HAP-1 (cell line): ENCODE results near the gene FOXP1.
A peak's percentile ranks its signal among the peaks of the same experiment; 100 is the strongest.

Source experiments
- DNase-seq, 2 experiments: peaks; one replicate each; pipeline ENCODE4 v3.0.0-alpha.2; 2016 to 2020; ENCODE audit warnings: low spot score in 2 of 2
- H3K27me3 ChIP-seq: fragments of 250-450 bp; sonication (Bioruptor Pico); 2 replicates; pipeline ENCODE4 v1.5.1; 2020; ENCODE audit warnings: low read depth, mild to moderate bottlenecking, moderate library complexity
- H3K36me3 ChIP-seq: fragments of 250-450 bp; sonication (Bioruptor Pico); replicated peaks from 2 replicates; pipeline ENCODE4 v1.5.1; 2020; ENCODE audit warnings: mild to moderate bottlenecking
- H3K4me1 ChIP-seq: fragments of 250-450 bp; sonication (Bioruptor Pico); 2 replicates; pipeline ENCODE4 v1.5.1; 2020; ENCODE audit warnings: mild to moderate bottlenecking
- H3K4me3 ChIP-seq: fragments of 250-450 bp; sonication (Bioruptor Pico); 2 replicates; pipeline ENCODE4 v1.5.1; 2020; ENCODE audit warnings: mild to moderate bottlenecking, moderate library complexity
- H3K9me3 ChIP-seq: fragments of 250-450 bp; sonication (Bioruptor Pico); 2 replicates; pipeline ENCODE4 v1.5.1; 2020; ENCODE audit warnings: mild to moderate bottlenecking, moderate library complexity
- in situ Hi-C: fragments of 300-500 bp; cut with MboI; formaldehyde crosslinking; loops from 3 replicates; pipeline ENCODE4 v1.14.3; 2020; ENCODE audit warnings: low sequenced_read_pairs, inconsistent platforms, mixed read lengths

FOXP1 gene

DNA sequence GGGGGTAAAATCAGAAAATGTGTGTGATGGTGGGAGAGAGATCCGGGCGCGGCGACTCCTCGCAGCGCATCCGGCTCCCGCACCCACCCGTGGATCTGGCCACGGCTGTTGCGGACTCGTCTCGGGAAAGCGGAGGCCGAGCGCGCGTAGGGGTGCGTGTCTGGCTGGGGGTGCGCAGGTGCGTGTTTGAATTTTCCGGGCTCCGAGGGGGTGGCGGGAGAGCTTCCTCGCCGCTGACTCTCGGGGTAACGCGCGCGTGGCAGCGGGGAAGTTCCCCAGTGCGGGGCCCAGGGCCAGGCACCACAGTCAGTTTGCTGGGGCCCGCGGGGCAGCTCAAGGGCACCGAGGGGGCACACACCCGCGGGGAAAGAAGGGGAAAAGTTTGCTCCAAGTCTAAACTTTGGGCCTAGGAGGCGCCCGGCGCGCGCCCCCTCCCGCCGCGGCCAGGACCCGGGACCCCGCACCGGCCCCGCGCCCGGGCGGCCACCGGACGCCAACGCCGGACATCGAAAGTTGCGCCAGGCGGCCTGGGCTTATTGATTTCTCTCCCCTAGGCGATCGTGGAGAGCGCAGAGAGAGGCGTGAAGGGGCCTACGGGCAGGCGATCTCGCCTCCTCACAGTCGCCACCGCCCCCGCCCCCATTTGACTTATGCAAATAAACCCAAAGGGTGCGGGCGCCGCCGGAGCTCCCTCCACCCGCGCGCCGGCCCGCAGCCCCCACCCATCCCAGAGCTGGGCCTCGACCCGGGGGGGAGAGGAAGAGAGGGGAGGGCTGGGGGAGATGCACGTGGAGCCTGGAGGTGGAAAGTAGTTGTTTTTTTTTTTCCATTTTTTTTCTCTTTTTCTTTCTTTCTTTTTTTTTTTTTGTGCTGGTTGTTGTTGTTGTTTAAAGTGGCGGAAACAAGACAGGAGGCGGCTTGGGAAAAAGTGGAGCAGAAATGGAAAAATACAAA is 639 bp downstream of the FOXP1 start:
- DNase-seq, result peak; percentile 69 to 94
- Histone ChIP-seq H3K4me1 (peaks cover 46% of the 10 kb centered on the region), H3K36me3 (no peaks in the 10 kb centered on the region), H3K27me3 (no peaks in the 10 kb centered on the region), H3K4me3 (peak overlapping the region; percentile 64), H3K9me3 (no peaks in the 10 kb centered on the region)
- in situ Hi-C loops, result no loop called here

DNA sequence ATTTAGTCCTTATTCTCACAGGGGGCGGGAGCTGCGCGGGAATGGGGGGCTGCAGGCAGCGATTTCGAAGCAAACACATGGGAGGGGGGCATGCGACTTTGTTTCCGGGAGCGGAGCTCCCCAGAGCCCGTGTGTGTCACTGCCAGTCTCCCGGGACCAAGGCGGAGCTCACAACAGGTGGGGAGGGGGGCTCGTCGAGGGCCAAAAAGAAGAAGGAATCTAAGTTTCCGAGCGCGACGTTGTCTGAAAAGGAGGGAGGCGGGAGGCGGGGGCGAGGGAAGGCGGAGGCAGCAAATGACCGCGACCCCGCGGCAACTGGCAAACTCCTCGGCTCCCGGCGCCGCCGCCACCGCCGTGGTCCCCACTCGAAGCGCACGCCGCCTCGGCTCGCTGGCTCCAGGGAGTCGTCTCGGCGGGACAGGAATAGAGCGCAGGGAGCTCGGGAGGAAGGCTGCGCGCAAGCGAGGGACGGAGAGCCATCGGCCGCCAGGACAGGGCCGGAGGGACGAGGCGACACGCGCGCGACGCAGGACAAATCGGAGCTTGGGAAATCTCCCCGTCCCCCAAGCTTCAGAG is 1.4 kb downstream of the FOXP1 start:
- Histone ChIP-seq H3K4me3 (peak overlapping the region; percentile 64), H3K4me1 (peaks cover 45% of the 10 kb centered on the region), H3K27me3 (no peaks in the 10 kb centered on the region)

DNA sequence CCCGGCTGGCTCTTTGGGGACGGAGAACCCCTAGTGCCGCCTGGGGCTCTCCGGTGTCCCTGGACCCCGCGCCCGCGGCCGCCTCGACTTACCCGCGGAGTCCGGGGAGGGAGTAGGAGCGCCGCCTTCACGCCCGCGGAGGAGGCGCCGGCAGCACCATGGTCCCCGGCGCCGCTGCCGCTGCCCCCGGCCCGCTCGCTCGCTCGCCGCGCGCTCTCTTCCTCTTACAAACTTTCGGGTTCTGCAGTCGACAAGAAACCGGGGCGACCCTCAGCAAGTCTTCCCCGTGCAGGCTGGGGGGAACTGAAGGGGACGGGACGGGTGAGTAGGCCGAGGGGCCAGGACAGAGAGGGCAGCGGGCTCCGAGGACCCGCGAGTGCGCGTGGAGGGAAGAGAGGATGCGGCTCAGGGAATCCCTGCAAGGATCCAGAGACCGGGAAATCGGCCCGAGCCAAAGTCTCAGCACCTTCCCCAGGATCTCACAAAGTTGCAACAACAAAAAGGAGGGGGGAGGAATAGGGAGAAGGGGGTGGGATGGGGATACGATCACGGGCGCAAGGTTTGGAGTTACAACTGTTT is 2.0 kb downstream of the FOXP1 start:
- Histone ChIP-seq H3K9me3 (no peaks in the 10 kb centered on the region), H3K4me3 (peak overlapping the region; percentile 64), H3K36me3 (no peaks in the 10 kb centered on the region), H3K27me3 (no peaks in the 10 kb centered on the region), H3K4me1 (peaks cover 39% of the 10 kb centered on the region)
- DNase-seq, result peak in 1 of 2 experiments; percentile 60
- in situ Hi-C loops, result no loop called here

More for the DNA sequence above, 1.4 kb downstream of the FOXP1 start:
- Histone ChIP-seq H3K9me3 (no peaks in the 10 kb centered on the region), H3K36me3 (no peaks in the 10 kb centered on the region)
- in situ Hi-C loops, result no loop called here
- DNase-seq, result peak; percentile 74 to 86

DNA sequence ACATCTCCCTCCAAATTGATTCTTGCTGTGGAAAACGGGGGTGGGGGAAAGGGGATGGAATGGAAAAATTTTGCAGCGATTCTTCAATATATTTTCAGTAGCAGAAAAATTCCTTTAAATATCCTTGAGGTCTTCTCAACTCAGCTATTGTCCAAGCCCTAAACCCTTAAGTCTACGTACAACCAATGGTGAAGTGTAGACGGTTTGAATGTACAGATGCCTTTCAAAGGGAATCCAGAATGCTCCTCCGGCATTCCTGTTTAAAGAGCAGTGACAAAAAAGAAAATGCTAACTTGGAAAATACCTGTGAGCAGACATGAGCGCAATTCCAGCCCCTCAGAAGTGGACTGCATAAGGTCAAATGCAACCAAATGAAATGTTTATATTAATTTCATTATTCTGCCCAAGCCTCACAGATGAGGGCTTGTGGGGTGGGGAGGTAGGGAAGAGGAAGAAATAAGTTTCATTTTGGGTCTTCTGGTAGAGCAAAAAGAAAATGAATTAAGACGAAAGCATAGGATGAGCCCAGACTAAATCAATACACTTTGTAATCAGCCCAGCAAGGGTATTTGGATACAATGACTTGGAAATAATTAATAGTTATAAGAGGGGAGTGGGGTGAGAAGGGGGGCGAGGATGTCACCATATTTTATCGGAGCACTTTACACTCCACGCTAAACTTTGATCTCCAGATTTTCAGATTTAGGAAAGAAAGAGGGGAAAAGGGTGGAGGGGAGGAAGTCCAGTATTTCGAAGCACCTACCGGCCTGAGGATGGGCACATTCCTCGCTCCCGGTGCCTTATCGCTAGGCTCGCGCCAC is 2.7 kb downstream of the FOXP1 start:
- in situ Hi-C loops, result no loop called here
- H3K9me3 ChIP-seq, result no peaks in the 10 kb centered on the region
- H3K36me3 ChIP-seq, result no peaks in the 10 kb centered on the region
- peaks cover 32% of the 10 kb centered on the region for H3K4me1 ChIP-seq
- DNase-seq, result peak; percentile 11 to 62
- peak overlapping the region; percentile 64 for H3K4me3 ChIP-seq
- no peaks in the 10 kb centered on the region for H3K27me3 ChIP-seq

DNA sequence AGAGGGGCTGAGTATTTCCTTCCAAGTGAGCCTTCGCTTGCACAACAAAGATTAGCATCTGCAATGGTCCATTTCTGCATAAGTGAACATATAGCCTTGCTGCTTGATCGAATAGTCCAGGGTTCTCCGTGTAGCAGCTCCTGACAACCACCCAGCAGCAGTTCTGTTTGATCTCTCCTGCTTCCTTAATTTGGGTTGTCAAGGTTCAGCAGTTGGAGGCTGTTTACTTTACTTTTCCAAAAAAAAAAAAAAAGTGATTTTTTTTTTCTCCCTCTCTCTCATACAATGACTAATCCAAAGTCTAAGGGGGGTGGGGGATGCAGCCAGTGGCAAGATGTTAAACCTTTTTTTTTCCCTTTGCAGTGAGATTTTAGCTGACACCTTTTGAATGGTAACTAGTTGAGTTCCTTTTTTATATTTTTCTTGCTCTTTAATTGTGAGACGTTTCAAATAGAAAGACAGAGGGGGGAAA is 3.6 kb downstream of the FOXP1 start:
- peaks cover 24% of the 10 kb centered on the region for H3K4me1 ChIP-seq
- in situ Hi-C loops, result no loop called here
- H3K4me3 ChIP-seq, result peak overlapping the region; percentile 64
- no peaks in the 10 kb centered on the region for H3K9me3 ChIP-seq
- no peaks in the 10 kb centered on the region for H3K27me3 ChIP-seq
- peak; percentile 31 to 34 for DNase-seq
- no peaks in the 10 kb centered on the region for H3K36me3 ChIP-seq

DNA sequence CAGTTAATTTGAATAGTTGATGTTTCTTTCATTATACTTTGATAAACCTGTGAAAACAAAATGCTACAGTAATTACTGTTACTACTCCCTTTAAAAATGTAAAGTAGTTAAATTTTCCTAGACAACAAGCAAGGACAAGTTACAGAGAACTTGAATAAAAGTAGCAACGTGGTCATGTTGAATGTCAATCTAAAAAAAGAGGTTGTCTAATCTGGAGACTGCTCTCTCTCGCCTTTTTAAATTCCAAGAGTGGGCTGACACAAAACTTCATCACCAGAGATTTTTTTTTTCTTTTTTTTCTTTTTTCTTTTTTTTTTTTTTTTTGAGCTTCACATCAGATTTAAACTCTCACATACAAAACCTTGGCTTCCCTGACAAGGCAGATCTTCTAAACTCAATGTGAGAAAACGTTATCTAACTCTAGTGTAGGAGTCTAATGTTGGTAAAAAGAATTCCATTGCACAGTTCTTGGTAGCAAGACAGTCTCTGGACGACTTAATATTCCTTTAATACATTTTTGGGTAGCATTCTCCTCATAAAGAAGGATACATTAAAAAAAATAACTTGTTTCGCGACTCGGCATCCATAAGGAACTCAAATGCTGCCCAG is 4.1 kb downstream of the FOXP1 start:
- in situ Hi-C loops, result no loop called here

DNA sequence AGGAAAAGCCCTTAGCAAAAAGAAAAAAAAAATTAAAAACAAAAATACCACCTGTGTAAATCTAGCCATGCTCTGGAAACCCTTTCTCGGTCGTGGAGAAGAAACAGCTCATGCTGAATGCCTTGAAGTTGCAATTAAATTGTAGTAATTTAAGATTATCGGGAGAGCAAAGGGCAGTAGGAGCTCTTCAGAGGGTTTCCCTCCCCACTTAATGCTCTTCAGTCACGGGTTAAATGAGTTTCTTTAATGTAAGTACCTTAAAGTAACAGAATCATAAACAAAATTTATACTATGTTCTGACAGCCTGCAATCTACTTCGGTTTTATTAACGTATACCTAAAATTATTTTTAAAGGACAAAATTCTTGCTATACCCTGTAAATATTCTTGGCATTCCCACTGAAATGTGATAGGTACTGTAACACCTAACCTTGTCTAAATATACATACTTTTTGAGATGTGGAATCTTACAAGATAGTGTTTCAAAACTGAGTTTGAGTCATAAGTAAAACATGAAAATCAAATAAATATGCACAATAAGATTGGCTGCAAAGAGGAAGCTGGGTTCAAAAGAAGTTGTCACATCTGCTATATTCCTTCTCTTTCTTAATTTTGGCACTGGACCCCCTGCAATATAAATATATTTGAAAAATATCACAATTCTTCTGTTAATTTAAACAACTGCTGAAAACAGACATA is 5.3 kb downstream of the FOXP1 start:
- Histone ChIP-seq H3K9me3 (no peaks in the 10 kb centered on the region), H3K4me3 (no peak overlapping the region), H3K27me3 (no peaks in the 10 kb centered on the region), H3K4me1 (peaks cover 18% of the 10 kb centered on the region), H3K36me3 (no peaks in the 10 kb centered on the region)
- in situ Hi-C loops, result no loop called here
- no peak for DNase-seq

More for the DNA sequence above, 4.1 kb downstream of the FOXP1 start:
- DNase-seq, result no peak
- peaks cover 18% of the 10 kb centered on the region for H3K4me1 ChIP-seq
- H3K9me3 ChIP-seq, result no peaks in the 10 kb centered on the region
- H3K36me3 ChIP-seq, result no peaks in the 10 kb centered on the region
- H3K4me3 ChIP-seq, result no peak overlapping the region; the same call in 1 of the 2 replicates
- no peaks in the 10 kb centered on the region for H3K27me3 ChIP-seq

DNA sequence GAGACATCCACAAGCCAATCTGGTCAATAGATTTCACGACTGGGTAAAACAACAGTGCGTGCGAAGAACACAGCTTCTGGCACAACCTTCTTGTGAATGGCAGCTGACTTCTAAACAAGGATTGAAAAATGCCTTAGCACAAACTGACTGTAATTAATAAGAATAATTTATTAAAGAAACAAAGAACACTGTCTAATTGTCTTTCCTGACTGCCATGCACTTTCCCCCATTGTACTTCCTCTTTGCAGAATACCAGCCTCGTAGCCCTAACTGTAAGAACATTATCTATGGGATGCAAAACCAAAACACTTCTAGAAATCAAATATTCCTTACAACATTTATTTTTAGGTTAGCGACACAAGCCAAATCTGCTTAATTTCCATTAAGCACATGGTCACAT is 6.5 kb downstream of the FOXP1 start:
- H3K36me3 ChIP-seq, result no peaks in the 10 kb centered on the region
- DNase-seq, result no peak
- H3K4me3 ChIP-seq, result no peak overlapping the region
- H3K27me3 ChIP-seq, result no peaks in the 10 kb centered on the region
- H3K9me3 ChIP-seq, result no peaks in the 10 kb centered on the region
- H3K4me1 ChIP-seq, result peaks cover 18% of the 10 kb centered on the region
- in situ Hi-C loops, result no loop called here

DNA sequence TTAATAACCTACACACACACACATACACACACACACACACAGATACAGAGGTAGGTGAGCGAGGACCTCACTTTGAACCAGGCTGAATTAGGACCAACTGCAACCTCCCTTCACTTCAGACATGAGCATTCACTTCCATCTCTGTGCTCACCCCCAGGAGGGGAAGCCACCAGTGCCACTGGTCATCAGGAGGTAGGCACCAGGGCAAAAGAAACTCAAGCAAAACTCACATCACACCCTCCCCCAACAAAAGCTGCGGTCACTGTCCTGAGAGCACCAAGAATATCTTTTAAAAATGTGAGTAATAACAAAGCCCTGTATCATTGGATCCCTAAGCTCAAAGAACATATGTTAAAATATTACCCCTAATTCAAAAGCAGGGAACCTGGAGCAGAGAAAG is 8.1 kb downstream of the FOXP1 start:
- Histone ChIP-seq H3K4me1 (peaks cover 18% of the 10 kb centered on the region), H3K36me3 (no peaks in the 10 kb centered on the region)
- no peak for DNase-seq

DNA sequence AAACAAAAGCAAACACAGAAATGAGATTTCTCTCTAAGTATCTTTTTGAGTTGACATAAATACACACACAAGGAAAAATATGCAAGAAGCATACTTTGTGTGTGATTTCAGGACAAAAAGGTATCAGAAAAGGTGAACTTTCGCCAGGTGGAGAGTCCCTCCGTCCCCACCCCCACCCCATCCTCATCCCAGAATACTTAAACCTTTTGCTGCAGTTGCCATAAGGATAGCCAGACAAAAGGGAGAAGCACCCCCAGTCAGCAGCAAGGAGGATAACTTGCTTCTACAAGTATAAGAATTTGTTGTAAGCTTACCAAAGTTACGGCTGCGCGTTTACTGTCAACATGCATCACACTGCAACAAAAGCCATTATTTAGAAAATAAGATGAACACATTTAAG is 10.3 kb downstream of the FOXP1 start:
- H3K27me3 ChIP-seq, result no peaks in the 10 kb centered on the region
- H3K4me1 ChIP-seq, result no peaks in the 10 kb centered on the region
- no peak for DNase-seq
- in situ Hi-C loops, result no loop called here
- H3K4me3 ChIP-seq, result no peak overlapping the region
- H3K36me3 ChIP-seq, result no peaks in the 10 kb centered on the region
- no peaks in the 10 kb centered on the region for H3K9me3 ChIP-seq

More for the DNA sequence above, 8.1 kb downstream of the FOXP1 start:
- in situ Hi-C loops, result no loop called here
- H3K4me3 ChIP-seq, result no peak overlapping the region
- no peaks in the 10 kb centered on the region for H3K9me3 ChIP-seq
- H3K27me3 ChIP-seq, result no peaks in the 10 kb centered on the region

DNA sequence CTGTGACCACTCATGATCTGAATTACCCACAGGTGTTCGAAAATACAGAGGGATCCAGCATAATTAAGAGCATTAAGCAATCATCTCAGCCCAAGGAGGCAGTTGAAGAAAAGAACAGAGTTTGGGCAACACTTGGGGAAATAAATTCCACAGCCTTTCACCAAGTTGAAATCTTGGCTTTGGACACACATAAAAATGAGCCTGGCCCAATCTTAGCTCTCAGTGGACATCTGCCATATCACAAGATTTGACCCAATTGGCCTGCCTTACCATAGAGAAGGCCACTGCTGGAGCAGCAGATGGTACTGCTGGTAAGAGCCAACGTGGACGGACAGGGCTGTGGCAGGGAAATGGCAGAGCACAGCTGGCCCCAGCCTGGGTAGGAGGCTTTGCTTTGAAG is 13.0 kb downstream of the FOXP1 start:
- in situ Hi-C loops, result no loop called here
- H3K36me3 ChIP-seq, result no peaks in the 10 kb centered on the region; the same call in 1 of the 2 replicates
- H3K4me3 ChIP-seq, result no peak overlapping the region
- no peak for DNase-seq
- no peaks in the 10 kb centered on the region for H3K27me3 ChIP-seq
- H3K4me1 ChIP-seq, result no peaks in the 10 kb centered on the region
- H3K9me3 ChIP-seq, result no peaks in the 10 kb centered on the region

DNA sequence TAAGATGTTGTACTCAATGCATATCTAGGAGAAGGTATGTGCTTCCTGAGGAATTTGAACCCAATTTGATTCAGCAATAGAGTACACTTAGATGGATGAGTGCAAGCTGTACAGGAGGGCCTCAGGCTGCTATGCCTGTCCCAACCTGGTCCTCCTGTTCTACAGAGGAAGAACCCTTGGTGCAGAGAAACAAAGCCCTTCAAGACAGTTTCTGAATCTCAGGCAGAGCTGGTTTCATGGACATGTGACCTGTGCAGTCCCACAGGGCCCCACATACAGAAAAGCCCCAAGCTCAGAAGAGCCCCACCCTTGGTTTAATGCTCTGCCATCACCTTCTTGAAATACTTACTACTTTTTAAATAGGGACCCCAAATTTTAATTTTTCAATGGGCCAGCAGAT is 15.3 kb downstream of the FOXP1 start:
- H3K27me3 ChIP-seq, result no peaks in the 10 kb centered on the region
- DNase-seq, result no peak
- H3K4me3 ChIP-seq, result no peak overlapping the region
- H3K4me1 ChIP-seq, result no peaks in the 10 kb centered on the region; the same call in 1 of the 2 replicates
- H3K36me3 ChIP-seq, result no peaks in the 10 kb centered on the region; the same call in 1 of the 2 replicates
- H3K9me3 ChIP-seq, result no peaks in the 10 kb centered on the region
- in situ Hi-C loops, result no loop called here
